NCI-H1417 (cell line): ENCODE results near the gene IFNAR2.
"Not testable (repeated sequence)": the region's sequence is repeated elsewhere in the genome, so short reads cannot be mapped to it uniquely, and the experiment has no call there.

ENCODE experiments used
- DNase-seq, 3 experiments: peaks; one replicate each; lab custom pipeline; 2025; lab: John Stamatoyannopoulos, UW

The IFNAR2 gene

DNA sequence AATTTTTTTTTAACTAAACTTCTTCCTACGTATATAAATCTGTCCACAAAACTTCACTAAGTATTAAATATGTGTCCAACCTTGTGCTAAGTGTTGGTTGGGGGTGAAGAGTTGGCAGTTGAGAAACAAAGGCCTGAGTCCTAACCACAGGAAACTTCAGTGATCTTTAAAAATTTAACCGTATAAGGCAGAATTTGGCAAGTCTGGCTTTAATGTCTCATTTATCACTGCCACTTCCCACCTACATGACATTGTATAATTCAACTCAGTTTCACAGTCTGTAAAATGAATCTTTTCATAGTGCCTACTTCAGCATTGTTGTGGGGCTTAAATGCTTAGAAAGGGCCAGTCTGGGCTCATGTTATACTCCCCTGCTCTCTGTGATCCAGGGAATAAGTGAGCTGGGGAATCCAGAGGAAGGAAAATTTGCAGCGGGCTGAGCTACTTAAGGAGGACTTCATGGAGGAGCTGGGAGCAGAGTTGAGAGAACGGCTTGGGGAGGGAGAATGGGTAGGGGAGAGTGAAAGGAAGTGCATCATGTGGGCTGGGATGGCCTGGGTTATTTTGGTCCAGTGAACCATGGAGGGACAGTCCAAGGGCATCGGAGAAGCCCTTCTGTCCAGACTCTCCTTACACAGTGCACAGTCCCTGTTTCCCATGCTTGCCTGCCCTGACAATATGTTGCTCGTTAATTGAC lies 14.5 kb downstream of the IFNAR2 start:
- no peak for DNase-seq

DNA sequence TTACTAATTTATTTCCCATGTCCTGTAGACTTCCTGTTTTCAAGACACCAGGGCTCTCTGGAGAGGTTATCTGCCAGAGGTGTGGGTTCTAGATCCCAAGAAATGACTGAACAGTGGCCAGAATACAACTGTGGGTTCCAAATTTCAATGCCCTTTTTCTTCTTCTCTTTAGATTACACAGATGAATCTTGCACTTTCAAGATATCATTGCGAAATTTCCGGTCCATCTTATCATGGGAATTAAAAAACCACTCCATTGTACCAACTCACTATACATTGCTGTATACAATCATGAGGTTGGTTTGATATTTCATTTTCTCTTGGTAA lies 15.0 kb downstream of the IFNAR2 start:
- no peak for DNase-seq

DNA sequence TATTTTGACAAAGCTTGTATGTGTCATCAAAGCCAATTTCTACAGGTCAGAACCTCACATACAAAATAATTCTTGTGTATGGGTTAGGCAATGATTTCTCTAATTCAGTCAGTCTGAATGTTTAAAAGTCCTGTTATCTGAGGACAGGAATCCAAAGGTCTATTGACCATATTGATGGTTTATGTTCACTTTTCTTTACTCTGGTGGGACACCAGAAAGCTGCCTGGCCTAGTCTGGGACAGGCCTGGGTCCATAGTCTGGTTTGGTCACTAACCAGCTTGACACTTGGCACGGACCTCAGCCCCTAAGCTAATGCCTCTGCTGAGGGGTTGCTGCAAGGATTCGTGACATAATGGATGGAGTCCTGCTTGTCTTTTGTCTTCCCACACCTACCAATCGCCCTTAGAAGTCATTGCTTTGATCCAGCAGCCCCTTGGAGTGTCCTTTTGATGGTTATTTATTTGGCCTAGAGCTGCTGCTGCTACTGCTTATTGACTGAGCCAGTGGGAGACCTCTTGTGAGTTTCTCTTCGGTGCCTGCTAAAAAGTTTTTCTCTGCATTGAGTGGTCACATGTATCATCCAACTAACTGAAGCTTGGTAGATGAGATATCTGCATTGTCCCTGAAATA lies 15.7 kb downstream of the IFNAR2 start:
- DNase-seq, result no peak

DNA sequence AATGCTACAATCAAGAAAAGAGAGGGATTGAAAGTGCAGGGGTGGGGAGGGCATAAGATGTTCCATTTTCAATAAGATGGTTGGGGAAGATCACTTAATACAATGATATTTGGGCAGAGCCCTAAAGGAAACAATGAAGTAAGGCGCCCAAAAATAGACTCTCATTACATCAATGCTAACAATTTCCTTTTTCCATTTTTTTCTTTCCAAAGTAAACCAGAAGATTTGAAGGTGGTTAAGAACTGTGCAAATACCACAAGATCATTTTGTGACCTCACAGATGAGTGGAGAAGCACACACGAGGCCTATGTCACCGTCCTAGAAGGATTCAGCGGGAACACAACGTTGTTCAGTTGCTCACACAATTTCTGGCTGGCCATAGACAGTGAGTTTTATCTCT lies 16.8 kb downstream of the IFNAR2 start:
- no peak for DNase-seq

DNA sequence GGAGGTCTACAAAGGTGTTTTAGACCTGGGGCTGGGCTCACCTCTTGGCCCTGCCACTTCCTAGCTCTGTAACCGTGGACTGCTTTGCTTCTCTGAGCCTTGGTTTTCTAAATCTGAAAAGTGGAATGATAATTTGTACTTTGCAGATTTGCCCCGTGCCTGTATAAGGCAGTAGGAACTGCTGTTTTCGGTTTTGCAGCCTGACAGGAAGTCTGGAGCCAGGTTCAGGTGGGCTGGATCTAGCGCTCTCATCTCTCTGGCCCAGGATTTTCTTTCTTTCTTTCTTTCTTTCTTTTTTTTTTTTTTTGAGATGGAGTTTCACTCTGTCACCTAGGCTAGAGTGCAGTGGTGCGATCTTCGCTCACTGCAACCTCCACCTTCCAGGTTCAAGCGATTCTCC lies 17.2 kb downstream of the IFNAR2 start:
- DNase-seq, result no peak

DNA sequence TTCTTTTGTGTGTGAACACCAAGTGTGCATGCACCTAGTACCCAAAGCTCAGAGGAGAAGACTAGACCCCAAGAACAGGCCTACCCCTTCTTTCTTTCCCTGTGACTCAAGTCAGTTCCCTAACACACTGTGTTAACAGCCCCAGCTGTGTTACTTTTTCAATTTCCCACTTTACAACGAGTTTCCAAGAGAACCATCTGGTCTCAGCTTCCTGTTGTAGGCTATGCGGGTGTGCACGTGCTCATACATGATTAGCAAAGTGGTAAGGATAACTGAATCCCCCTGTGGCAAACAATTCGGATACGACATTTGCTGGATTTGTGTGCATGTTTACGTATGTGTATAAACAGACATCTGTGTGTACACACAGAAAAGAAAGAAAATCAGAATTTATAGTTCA lies 17.9 kb downstream of the IFNAR2 start:
- no peak for DNase-seq

DNA sequence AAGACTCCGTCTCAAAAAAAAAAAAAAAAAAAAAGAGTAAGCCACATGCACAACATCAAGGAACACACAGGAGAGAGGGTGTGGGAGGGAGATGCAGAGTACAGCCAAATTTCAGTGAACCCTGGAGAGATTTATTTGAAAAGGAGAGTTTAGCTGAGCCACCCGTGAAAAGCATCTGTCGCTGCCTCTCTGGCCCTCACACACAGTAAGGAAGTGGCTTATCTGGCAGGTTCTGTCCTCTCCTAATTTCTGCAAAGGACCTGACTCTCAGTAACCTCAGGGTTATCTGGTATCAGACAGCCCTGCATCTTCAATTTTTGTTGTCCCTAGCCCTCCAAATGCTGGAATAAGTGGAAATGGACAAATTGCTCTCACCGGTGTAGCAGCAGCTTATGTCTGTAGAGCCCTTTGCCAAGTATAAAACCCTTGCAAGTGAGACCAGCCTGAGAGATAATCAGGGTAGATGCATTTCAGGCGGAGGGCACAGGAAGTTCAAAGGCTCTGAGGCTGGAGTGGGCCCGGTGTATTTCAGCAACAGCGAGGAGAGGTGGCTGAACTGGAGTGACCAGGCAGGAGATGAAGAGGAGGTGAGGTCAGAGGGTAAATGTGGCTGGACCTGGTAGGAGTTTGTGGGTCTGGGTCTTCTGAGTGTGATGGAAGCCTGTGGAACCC lies 19.7 kb downstream of the IFNAR2 start:
- DNase-seq, result no peak

DNA sequence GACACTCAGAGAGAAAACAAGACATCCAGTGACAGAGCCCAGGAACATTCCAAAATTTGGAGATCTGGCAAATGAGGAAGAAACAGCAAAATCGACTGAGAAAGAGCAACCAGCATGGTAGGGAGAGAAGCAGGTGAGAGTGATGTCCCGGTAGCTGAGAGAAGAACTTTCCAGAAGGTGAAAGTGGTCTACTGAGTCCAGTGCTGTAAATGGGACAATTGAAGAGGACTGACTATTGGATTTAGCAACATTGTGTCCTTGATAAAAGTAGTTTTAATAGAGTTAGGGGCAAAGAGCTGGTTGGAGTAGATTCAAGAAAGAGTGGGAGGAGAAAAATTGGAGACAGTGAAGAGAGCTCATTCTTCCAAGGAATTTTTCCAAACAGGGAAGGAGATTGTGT lies 21.4 kb downstream of the IFNAR2 start:
- no peak for DNase-seq

DNA sequence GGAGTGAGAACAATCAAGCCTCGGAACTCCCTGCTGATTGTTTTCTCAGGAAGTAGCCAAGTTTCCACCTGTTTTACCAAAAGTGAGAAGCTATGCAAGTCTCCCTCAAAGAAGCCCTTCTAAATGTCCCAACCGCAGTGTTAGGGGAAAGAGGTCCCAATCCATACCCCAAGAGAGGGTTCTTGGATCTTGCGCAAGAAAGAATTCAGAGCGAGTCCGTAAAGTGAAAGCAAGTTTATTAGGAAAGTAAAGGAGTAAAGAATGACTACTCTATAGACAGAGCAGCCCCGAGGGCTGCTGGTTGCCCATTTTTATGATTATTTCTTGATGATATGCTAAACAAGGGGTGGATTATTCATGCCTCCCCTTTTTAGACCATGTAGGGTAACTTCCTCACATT lies 23.6 kb downstream of the IFNAR2 start:
- not testable (repeated sequence) for DNase-seq

DNA sequence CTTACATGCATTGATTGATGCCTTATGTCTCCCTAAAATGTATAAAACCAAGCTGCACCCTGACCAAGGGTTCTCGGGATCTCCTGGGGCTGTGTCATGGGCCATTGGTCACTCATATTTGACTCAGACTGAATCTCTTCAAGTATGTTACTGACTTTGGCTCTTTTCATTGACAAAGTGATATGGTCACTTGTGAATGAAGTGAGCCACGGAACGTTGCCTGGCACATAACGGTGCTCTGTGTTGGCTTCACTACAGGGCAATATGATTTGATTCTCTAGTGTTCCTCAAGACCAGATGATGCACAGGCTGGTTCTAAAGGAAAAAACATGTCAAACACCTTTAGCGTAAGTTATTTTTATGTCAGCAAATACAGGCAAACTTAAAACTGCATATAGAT lies 25.0 kb downstream of the IFNAR2 start:
- DNase-seq, result no peak

DNA sequence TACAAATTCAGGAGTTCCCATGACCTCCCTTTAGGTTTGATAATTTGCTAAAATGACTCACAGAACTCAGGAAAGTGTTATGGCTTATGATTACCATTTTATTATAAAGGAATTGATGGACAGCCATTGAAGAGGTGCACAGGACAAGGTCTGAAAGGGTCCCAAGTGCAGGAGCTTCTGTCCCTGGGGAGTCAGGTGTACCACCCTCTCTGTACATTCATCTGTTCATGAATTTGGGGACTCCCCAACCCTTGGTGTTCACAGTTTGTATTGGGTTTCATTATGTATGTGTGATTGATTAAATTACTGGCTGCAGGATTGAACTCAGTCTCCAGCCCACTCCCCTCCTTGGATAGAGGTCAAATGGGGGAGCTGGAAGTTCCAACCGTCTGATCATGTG lies 25.7 kb downstream of the IFNAR2 start:
- DNase-seq, result no peak

DNA sequence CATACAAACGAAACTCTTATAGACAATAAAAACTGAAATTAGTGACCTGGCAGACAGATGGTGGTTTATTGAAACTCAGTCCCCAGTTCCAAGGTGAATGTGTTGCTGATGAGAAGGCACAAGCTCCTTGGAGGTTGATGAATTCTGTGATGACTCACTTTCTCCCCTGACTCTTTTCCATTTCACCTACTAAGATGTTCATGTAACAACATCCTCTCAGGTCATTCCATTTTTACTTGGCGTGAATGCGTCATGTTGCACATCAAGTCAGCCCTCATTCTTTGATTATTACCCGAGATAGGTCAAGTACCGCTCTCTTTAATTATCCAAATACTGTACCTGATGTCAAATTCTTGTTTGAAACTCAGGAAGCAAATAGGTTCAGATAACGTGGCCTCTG lies 26.3 kb downstream of the IFNAR2 start:
- no peak for DNase-seq

DNA sequence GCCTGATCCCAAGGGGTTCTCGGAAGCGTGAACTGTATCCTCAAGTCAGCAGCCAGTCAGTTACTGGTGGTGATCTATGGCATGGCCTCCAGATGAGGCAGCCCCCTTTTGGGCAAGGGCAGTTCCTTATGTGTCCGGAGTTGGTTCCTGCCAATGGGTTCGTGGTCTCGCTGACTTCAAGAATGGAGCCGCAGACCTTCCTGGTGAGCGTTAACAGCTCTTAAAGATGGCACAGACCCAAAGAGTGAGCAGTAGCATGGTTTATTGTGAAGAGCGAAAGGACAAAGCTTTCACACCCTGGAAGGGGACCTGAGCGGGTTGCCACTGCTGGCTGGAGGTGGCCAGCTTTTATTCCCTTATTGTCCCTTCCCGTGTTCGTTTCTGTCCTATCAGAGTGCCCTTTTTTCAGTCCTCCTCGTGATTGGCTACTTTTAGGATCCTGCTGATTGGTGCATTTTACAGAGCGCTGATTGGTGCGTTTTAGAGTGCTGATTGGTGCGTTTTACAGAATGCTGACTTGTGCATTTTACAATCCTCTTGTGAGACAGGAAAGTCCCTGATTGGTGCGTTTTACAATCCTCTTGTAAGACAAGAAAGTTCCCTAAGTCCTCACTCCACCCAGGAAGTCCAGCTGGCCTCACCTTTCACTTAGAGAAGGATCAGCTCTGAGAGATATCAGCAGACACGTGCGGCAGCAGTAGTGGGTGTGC lies 27.5 kb downstream of the IFNAR2 start:
- DNase-seq, result no peak

DNA sequence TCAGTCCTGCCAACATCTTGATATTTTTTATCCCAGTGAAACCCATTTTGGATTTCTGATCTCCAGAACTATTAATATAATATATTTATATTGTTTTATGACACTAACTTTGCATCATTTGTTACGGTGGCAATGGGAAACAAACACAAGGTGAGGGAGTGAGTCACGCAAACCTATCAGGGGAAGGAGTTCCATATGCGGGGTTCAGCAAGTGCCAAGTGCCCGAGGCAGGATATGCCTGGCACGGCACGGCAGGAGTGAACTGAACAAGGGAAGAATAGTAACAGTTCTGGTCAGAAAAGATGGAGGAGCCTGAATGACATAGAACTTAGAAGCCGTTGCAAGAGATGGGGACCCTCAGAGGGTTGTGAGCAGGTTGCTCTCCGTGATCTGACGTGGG lies 28.7 kb downstream of the IFNAR2 start:
- DNase-seq, result no peak

DNA sequence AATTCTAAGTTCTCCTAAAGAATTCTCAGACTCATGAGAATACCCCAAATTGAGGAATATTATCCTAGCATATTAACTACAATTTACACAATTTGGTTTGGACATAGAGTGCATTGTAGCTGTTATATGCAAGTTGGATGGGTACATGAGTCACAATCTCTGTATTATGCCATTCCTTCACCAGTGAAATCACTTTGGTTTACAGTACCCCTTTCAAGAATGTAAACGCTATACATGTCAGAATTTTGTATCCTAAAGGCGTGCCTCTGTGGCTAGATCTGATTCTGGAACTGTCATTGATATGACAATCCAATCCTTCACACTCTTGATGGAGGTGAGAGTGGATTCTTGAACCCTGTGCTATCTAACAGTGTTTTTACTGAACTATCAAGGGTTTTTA lies 29.7 kb downstream of the IFNAR2 start:
- no peak for DNase-seq

DNA sequence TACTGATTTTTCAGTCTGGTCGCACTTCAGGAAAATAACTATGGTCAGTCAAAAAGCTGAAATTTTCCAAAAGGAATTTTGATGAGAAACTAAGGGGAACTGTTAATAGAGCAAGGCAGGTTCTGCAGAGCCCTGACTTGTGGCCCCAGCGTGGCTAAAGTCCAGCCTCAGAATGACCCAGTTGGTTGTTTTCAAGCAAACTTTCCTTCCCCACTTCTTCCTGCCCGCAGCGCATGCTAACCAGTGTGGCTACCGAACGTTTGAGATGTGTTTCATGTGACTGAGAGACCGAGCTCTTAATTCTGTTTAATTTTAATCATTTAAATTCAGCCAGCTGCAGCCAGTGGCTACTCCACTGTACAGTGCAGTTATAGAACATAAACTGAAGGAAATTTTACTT lies 30.3 kb downstream of the IFNAR2 start:
- DNase-seq, result no peak

DNA sequence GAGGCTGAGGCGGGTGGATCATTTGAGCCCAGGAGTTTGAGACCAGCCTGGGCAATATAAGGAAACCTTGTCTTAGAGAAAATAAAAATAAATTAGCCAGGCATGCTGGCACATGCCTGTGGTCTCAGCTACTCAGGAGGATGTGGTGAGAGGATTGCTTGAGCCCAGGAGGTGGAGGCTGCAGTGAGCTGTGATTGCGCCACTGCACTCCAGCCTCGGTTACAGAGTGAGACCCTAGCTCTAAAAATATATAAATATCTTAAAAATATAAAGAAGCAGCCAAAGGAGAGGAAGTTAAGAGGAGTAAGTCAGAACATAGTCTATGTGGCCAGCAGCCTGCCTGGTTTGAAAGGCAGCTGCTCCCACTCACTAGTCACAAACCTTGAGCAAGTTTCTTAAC lies 31.9 kb downstream of the IFNAR2 start:
- no peak for DNase-seq

DNA sequence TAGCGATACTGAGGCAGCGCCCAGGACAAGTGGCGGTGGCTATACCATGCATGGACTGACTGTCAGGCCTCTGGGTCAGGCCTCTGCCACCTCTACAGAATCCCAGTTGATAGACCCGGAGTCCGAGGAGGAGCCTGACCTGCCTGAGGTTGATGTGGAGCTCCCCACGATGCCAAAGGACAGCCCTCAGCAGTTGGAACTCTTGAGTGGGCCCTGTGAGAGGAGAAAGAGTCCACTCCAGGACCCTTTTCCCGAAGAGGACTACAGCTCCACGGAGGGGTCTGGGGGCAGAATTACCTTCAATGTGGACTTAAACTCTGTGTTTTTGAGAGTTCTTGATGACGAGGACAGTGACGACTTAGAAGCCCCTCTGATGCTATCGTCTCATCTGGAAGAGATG lies 33.2 kb downstream of the IFNAR2 start:
- no peak for DNase-seq

DNA sequence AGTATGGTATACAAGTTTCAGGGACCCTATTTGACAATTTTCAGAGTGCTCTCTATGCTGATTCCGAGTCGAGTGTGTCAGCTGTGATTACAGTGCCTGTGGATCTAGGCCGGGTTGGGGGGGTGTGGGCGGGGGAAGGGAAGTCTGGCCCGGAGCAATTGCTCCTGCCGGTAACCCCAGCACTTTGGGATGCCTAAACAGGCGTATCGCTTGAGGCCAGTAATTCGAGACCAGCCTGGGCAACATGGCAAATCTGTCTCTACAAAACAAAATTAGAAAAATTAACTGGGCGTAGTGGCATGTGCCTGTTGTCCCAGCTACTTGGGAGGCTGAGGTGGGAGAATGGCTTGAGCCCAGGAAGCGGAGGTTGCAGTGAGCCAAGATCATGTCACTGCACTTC lies 34.8 kb downstream of the IFNAR2 start:
- DNase-seq, result no peak

DNA sequence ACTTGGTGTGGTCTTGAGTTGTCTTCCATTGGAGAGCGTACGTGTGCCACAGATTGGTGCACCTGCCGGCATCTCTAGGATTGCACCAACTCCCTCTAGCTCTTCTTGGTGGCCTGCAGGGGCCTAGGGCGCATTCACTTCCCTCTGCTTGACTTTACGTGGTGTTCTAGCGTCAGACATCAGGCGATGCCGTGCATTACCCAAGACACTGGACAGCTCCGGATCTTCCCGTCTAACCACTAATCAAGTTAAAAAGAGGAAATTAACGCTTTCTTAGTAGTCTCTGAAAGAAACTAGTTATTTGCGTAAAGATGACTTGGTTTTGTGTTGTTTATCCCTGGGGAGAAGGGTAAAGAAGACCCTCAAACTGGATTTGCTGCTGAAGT lies 35.9 kb downstream of the IFNAR2 start:
- DNase-seq, result peak in 1 of 3 experiments; percentile 66

DNA sequence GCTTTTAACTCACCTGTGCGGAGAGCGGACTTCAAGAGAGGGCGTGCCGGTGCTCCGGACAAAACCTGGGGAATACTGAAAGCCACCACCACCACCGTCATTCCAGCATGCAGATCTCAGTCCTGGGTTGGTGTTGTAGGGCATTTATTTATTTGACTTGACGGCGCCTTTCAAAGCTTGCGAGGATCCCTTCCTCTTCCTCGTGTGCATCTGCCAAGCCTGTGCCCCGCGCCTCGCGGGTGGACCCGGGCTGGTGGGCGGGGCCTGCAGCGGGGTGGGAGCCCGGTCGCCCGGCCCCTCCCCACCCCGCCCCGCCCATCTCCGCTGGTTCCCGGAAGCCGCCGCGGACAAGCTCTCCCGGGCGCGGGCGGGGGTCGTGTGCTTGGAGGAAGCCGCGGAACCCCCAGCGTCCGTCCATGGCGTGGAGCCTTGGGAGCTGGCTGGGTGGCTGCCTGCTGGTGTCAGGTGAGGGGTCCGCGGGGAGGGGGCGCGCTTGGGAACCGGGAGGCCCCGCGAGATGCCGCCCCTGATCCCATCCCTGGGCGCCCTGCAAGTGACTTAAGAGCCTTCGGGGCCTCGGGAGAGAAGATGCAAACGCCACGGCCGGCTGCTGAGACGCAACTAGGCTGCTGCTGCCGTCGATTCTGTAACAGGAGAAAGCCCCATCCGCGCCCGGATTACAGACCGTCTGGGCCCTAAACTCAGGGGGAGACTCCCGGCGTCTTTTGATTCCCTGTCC lies 36.5 kb downstream of the IFNAR2 start, which contains the start of gene IL10RB:
TSS of gene IL10RB (plus strand) at position 318 of the 739 bp plus-strand sequence. CDS start at position 417, 99 bp downstream.
- peak; percentile 74 to 88 (median 86) for DNase-seq

DNA sequence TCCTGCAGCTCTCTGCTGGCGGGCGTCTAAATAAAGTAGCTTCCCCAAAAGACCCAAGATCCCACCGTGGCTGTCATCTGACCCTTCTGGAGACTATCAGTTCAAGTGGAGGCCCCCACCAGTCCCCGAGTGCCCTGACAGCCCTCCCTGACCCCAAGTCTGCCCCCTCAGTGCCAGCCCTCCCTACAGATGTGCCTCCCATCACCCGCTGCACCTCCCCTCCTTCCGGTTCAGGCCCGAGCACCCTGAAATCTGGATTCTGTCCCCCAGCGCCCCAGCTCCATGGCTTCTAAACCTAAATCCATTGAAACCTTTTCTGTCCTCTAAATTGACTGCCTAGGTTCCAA lies 37.0 kb downstream of the IFNAR2 start:
- no peak for DNase-seq
